Measurements from ENCODE around the gene NCEH1.

The NCEH1 gene

GRCh38 chr3:172647080-172647479 lies 63.8 kb downstream of the NCEH1 start:
- TF ChIP-seq GATA3 (IDR thresholded peaks at IDR 0.05; ENCODE audit: low read depth, low read length) (no peak), GATA2 (IDR thresholded peaks at IDR 0.05; ENCODE audit: low read depth, low read length) (no peak)

- TF ChIP-seq GATA2 (IDR thresholded peaks at IDR 0.05; ENCODE audit: low read depth, low read length) (no peak), GATA3 (IDR thresholded peaks at IDR 0.05; ENCODE audit: low read depth, low read length) (no peak)
Observed at GRCh38 chr3:172646439-172647015, 64.3 kb downstream of the NCEH1 start.

GRCh38 chr3:172644258-172644657 lies 66.6 kb downstream of the NCEH1 start:
- TF ChIP-seq GATA2 (IDR thresholded peaks at IDR 0.05; ENCODE audit: low read depth, low read length), result no peak
- TF ChIP-seq GATA3 (IDR thresholded peaks at IDR 0.05; ENCODE audit: low read depth, low read length), result no peak

GRCh38 chr3:172643506-172644179 lies 67.2 kb downstream of the NCEH1 start:
- TF ChIP-seq GATA2 (IDR thresholded peaks at IDR 0.05; ENCODE audit: low read depth, low read length), result no peak
- TF ChIP-seq GATA3 (IDR thresholded peaks at IDR 0.05; ENCODE audit: low read depth, low read length), result no peak

- no peak for TF ChIP-seq GATA3 (IDR thresholded peaks at IDR 0.05; ENCODE audit: low read depth, low read length)
- no peak for TF ChIP-seq GATA2 (IDR thresholded peaks at IDR 0.05; ENCODE audit: low read depth, low read length)
Observed at GRCh38 chr3:172641291-172641690, 69.6 kb downstream of the NCEH1 start.

- TF ChIP-seq GATA2 (IDR thresholded peaks at IDR 0.05; ENCODE audit: low read depth, low read length) (no peak), GATA3 (IDR thresholded peaks at IDR 0.05; ENCODE audit: low read depth, low read length) (no peak)
Observed at GRCh38 chr3:172640751-172641150, 70.1 kb downstream of the NCEH1 start.

- TF ChIP-seq GATA3 (IDR thresholded peaks at IDR 0.05; ENCODE audit: low read depth, low read length), result no peak
- no peak for TF ChIP-seq GATA2 (IDR thresholded peaks at IDR 0.05; ENCODE audit: low read depth, low read length)
Observed at GRCh38 chr3:172635588-172635987, 75.3 kb downstream of the NCEH1 start.

- TF ChIP-seq GATA3 (IDR thresholded peaks at IDR 0.05; ENCODE audit: low read depth, low read length) (no peak), GATA2 (IDR thresholded peaks at IDR 0.05; ENCODE audit: low read depth, low read length) (no peak)
Observed at GRCh38 chr3:172634948-172635347, 75.9 kb downstream of the NCEH1 start.

- TF ChIP-seq GATA3 (IDR thresholded peaks at IDR 0.05; ENCODE audit: low read depth, low read length) (no peak), GATA2 (IDR thresholded peaks at IDR 0.05; ENCODE audit: low read depth, low read length) (no peak)
Observed at GRCh38 chr3:172630316-172630715, 80.6 kb downstream of the NCEH1 start.

GRCh38 chr3:172629470-172629869 lies 81.4 kb downstream of the NCEH1 start:
- no peak for TF ChIP-seq GATA3 (IDR thresholded peaks at IDR 0.05; ENCODE audit: low read depth, low read length)
- no peak for TF ChIP-seq GATA2 (IDR thresholded peaks at IDR 0.05; ENCODE audit: low read depth, low read length)

- TF ChIP-seq GATA2 (IDR thresholded peaks at IDR 0.05; ENCODE audit: low read depth, low read length), result no peak
- TF ChIP-seq GATA3 (IDR thresholded peaks at IDR 0.05; ENCODE audit: low read depth, low read length), result no peak
Observed at GRCh38 chr3:172627057-172627809, 83.6 kb downstream of the NCEH1 start.

- no peak for TF ChIP-seq GATA3 (IDR thresholded peaks at IDR 0.05; ENCODE audit: low read depth, low read length)
- no peak for TF ChIP-seq GATA2 (IDR thresholded peaks at IDR 0.05; ENCODE audit: low read depth, low read length)
Observed at GRCh38 chr3:172626021-172626640, 84.7 kb downstream of the NCEH1 start.

GRCh38 chr3:172625404-172625803 lies 85.5 kb downstream of the NCEH1 start:
- no peak for TF ChIP-seq GATA2 (IDR thresholded peaks at IDR 0.05; ENCODE audit: low read depth, low read length)
- TF ChIP-seq GATA3 (IDR thresholded peaks at IDR 0.05; ENCODE audit: low read depth, low read length), result no peak

GRCh38 chr3:172624999-172625398 lies 85.9 kb downstream of the NCEH1 start:
- TF ChIP-seq GATA3 (IDR thresholded peaks at IDR 0.05; ENCODE audit: low read depth, low read length) (no peak), GATA2 (IDR thresholded peaks at IDR 0.05; ENCODE audit: low read depth, low read length) (no peak)

Data from SH-SY5Y (cell line).